SK-N-SH (cell line): ENCODE results near the gene SPG11. TPM values are rescaled to one million over a fixed set of nuclear protein-coding genes. Genes with fewer than 3 reads are reported as not detected.

Source experiments
- CTCF ChIA-PET: fragments of 300-600, 350-600 bp; formaldehyde crosslinking; extraction: SDS; loops from one replicate; lab custom pipeline; 2021; lab: Yijun Ruan, JAX
- POLR2A ChIA-PET: fragments of 350-600 bp; sonication (Branson Sonifier 250); formaldehyde crosslinking; extraction: SDS; loops from one replicate; lab custom pipeline; 2020; ENCODE audit warnings: antibody characterized with exemption, inconsistent platforms; lab: Yijun Ruan, JAX
- DNase-seq: peaks from one replicate; pipeline ENCODE4 v3.0.0; 2012
- H2AFZ ChIP-seq: fragments of 200-600 bp; sonication (generic); 2 replicates; pipeline ENCODE4 v1.8.1; 2016; ENCODE audit warnings: antibody characterized with exemption, mild to moderate bottlenecking, low read depth
- H3F3A ChIP-seq: fragments of 200-600 bp; sonication (generic); replicated peaks from 2 replicates; pipeline ENCODE3; 2016; ENCODE audit warnings: antibody characterized with exemption, mild to moderate bottlenecking; ENCODE audit not compliant: insufficient read depth
- H3K27ac ChIP-seq, 2 experiments: fragments of 200-500 bp in 1 of 2; fragments of 200-600 bp in 1 of 2; sonication (Bioruptor generic) in 1 of 2; sonication (generic), shearing (Covaris generic) in 1 of 2; 2 replicates each; pipeline versions ENCODE4 v1.5.1 to v1.6.1; 2014 to 2016; ENCODE audit warnings: low read depth in 2 of 2, inconsistent platforms in 1 of 2, low read length in 1 of 2, mild to moderate bottlenecking in 1 of 2, mixed read lengths in 1 of 2
- H3K27me3 ChIP-seq: fragments of 200-600 bp; sonication (generic), shearing (Covaris generic); 2 replicates; pipeline ENCODE4 v1.6.1; 2016; ENCODE audit warnings: mixed run types; ENCODE audit not compliant: insufficient read depth
- H3K36me3 ChIP-seq, 2 experiments: fragments of 200-500 bp in 1 of 2; fragments of 200-600 bp in 1 of 2; sonication (Bioruptor generic) in 1 of 2; sonication (generic) in 1 of 2; replicated peaks in 1 of 2; 2 replicates each; pipeline versions ENCODE3 to v1.5.1; 2014 to 2016; ENCODE audit warnings: low read length in 1 of 2, mild to moderate bottlenecking in 1 of 2; ENCODE audit not compliant: insufficient read depth in 2 of 2, control insufficient read depth in 1 of 2
- H3K4me1 ChIP-seq, 2 experiments: fragments of 200-500 bp in 1 of 2; fragments of 200-600 bp in 1 of 2; sonication (Bioruptor generic) in 1 of 2; sonication (generic), shearing (Covaris generic) in 1 of 2; 2 replicates each; pipeline versions ENCODE4 v1.5.1 to v1.6.1; 2014 to 2016; ENCODE audit warnings: low read depth in 1 of 2, low read length in 1 of 2, mixed run types in 1 of 2; ENCODE audit not compliant: insufficient read depth in 2 of 2, control insufficient read depth in 1 of 2
- H3K4me2 ChIP-seq: fragments of 200-600 bp; sonication (generic), shearing (Covaris generic); 2 replicates; pipeline ENCODE4 v1.6.1; 2017; ENCODE audit warnings: mixed run types
- H3K4me3 ChIP-seq, 2 experiments: fragments of 200-500 bp in 1 of 2; fragments of 200-600 bp in 1 of 2; sonication (Bioruptor generic) in 1 of 2; sonication (generic), shearing (Covaris generic) in 1 of 2; 2 replicates each; pipeline versions ENCODE4 v1.5.1 to v1.8.1; 2014 to 2016; ENCODE audit warnings: low read depth in 2 of 2, inconsistent platforms in 1 of 2, low read length in 1 of 2, mild to moderate bottlenecking in 1 of 2, mixed read lengths in 1 of 2, moderate library complexity in 1 of 2
- H3K79me2 ChIP-seq: fragments of 200-600 bp; sonication (generic); 2 replicates; pipeline ENCODE4 v1.8.1; 2017; ENCODE audit warnings: mild to moderate bottlenecking; ENCODE audit not compliant: insufficient read depth
- H3K9ac ChIP-seq: fragments of 200-600 bp; sonication (generic); 2 replicates; pipeline ENCODE4 v1.6.1; 2017; ENCODE audit warnings: mixed run types
- H3K9me2 ChIP-seq: fragments of 200-600 bp; sonication (generic); 2 replicates; pipeline ENCODE4 v1.6.1; 2017; ENCODE audit warnings: mixed run types
- H3K9me3 ChIP-seq: fragments of 200-600 bp; sonication (generic); 2 replicates; pipeline ENCODE4 v1.6.1; 2017; ENCODE audit warnings: mixed run types, mild to moderate bottlenecking, moderate library complexity
- H4K20me1 ChIP-seq: fragments of 200-600 bp; sonication (generic); 2 replicates; pipeline ENCODE4 v1.6.1; 2017; ENCODE audit warnings: mild to moderate bottlenecking, mixed run types; ENCODE audit not compliant: insufficient read depth
- CHD2 ChIP-seq: fragments of 150-350 bp; IDR thresholded peaks from 2 replicates; pipeline ENCODE4 v1.6.1; 2018; ENCODE audit warnings: low read length; ENCODE audit not compliant: partially characterized antibody
- ELF1 ChIP-seq: IDR thresholded peaks from 2 replicates; pipeline ENCODE4 v1.4.0; 2012
- FOXM1 ChIP-seq: IDR thresholded peaks from 2 replicates; pipeline ENCODE4 v1.4.0; 2012; ENCODE audit warnings: low read depth, mild to moderate bottlenecking
- GABPA ChIP-seq: IDR thresholded peaks from 2 replicates; pipeline ENCODE4 v1.4.0; 2012; ENCODE audit warnings: low read depth, mild to moderate bottlenecking
- GATA2 ChIP-seq: sonication (generic); formaldehyde crosslinking; IDR thresholded peaks from 2 replicates; pipeline ENCODE4 v1.5.0; 2020; ENCODE audit warnings: mild to moderate bottlenecking, missing genetic modification reagents
- JUND ChIP-seq: IDR thresholded peaks from 2 replicates; pipeline ENCODE4 v1.4.0; 2012
- PBX3 ChIP-seq: IDR thresholded peaks from 2 replicates; pipeline ENCODE4; 2012
- REST ChIP-seq: IDR thresholded peaks from 2 replicates; pipeline ENCODE4 v1.6.1; 2012; ENCODE audit warnings: mild to moderate bottlenecking, low read depth, low read length, moderate library complexity
- SMC3 ChIP-seq: IDR thresholded peaks from 2 replicates; pipeline ENCODE4 v1.6.1; 2012; ENCODE audit warnings: low read depth, low read length, improper control_type of control experiment
- TCF12 ChIP-seq: IDR thresholded peaks from 2 replicates; pipeline ENCODE4 v1.4.0; 2012
- USF2 ChIP-seq: fragments of 150-350 bp; IDR thresholded peaks from 2 replicates; pipeline ENCODE4 v1.6.1; 2017; ENCODE audit warnings: antibody characterized with exemption, low read length, low read depth, borderline replicate concordance
- ZBTB33 ChIP-seq: IDR thresholded peaks from 2 replicates; pipeline ENCODE4 v1.4.0; 2012; ENCODE audit warnings: low read depth, borderline replicate concordance
- WGBS: methylation state at CpG from one replicate; pipeline ENCODE4 v1.1.6; 2017; ENCODE audit warnings: low lambda C conversion rate; 5-methylcytosine and 5-hydroxymethylcytosine counted together
- polyA plus RNA-seq, 3 experiments: library from polyadenylated mRNA; depleted of rRNA; stranded (reverse); fragments of >200 nt; gene quantifications; 2 replicates each; pipeline ENCODE4 v1.2.3, GENCODE V29; 2012

SPG11 gene
- polyA plus RNA-seq, 1 of the 3 experiments (the other 2 are of a cell fraction): 36.3 TPM

DNA sequence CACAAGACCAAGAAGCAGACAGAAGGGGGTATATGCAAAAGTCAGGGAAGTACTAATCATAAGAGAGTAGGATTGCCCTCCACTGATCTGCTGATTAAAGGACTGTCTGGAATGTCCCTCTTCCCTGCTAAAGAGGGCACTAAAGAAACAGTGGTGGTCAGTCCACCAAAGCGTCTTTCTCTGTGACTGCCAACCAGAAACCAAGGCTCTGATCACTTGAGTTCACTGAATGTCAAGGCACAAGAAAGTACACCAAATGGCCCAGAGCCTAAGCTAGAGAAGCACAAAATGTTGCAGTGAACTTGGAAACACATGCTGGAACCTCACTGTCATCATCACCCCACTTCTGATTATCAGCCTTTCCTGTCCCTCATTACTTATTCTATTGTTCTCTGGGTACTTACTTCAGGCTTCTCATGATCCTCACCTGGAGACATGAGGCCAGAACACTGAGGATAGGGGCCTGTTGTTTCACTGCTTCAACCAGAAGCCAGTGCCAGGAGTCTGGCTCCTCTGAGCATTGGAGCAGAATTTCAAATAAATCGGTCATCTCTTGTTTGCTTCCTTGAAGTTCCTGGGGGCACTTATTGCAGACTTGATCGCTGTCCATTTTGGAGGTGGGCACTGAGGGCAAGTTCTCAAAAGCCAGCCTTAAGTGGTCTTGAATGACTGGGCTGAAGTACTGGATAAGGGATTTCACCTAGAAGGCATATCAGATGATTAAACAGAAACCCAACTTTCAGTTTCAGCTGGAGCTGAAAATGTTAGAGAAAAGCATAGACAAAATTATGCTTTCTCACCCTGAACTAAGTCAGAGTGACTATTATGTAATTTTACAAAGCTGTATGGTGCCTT, 67.6 kb downstream of the SPG11 start:
- Histone ChIP-seq H3K4me1 (peaks cover 0 to 21% of the 10 kb centered on the region in 2 experiments; a peak in 1 of 4 replicates), H3F3A (peaks cover 15% of the 10 kb centered on the region), H3K36me3 (peaks cover 33 to 59% of the 10 kb centered on the region in 2 experiments), H3K79me2 (no peaks in the 10 kb centered on the region), H3K9me2 (no peaks in the 10 kb centered on the region), H3K9me3 (no peaks in the 10 kb centered on the region), H3K4me2 (no peak overlapping the region), H3K4me3 (no peak overlapping the region), H3K27ac (no peak overlapping the region; a peak in 1 of 4 replicates)
- ChIA-PET CTCF (interaction anchor here (1.0 to 3.9 kb wide), 3 partner anchors 15 to 46 kb away, joined by 3 to 23 read pairs (median 3); no protein-coding TSS in a partner anchor), POLR2A (no interaction called here)
- 93% methylated on average over 3 of the region's 3 CpGs for WGBS
- DNase-seq: no peak
- no peak for TF ChIP-seq ZBTB33
- no peak for TF ChIP-seq GABPA
- no peak for TF ChIP-seq SMC3
- TF ChIP-seq, all 33 proteins: peak for 0
- Histone ChIP-seq H4K20me1 (no peaks in the 10 kb centered on the region), H2AFZ (no peak overlapping the region), H3K27me3 (no peaks in the 10 kb centered on the region), H3K9ac (no peak overlapping the region)

DNA sequence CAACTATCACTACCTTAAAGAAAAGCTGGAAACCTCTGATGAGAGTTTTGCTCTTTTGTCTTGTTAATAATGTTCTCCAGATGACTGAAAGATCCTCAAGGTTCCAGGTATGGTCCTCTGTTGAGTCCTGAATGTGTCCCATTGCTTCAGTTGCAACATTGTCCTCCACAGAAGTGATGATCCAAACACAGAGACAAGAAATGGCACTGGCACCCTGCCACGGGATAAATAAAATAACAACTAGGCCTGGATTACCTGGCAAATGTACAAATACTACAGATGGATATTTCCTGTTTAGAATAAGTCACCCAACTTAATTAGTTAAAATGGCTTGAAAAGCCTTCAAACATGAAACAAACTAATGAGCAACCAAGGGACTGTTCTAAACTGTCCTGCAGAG, 68.2 kb downstream of the SPG11 start:
- WGBS: 90% methylated on average over 1 of the region's 1 CpG
- CTCF ChIA-PET: interaction anchor here (1.5 kb wide), 1 partner anchor 15 kb away, joined by 3 read pairs; no protein-coding TSS in a partner anchor

More for the DNA sequence above, 68.2 kb downstream of the SPG11 start:
- H4K20me1 ChIP-seq: no peaks in the 10 kb centered on the region
- peaks cover 15% of the 10 kb centered on the region for H3F3A ChIP-seq
- no peak overlapping the region for H3K4me2 ChIP-seq
- H3K4me1 ChIP-seq: peaks cover 0 to 21% of the 10 kb centered on the region in 2 experiments; a peak in 1 of 4 replicates
- no peaks in the 10 kb centered on the region for H3K79me2 ChIP-seq
- POLR2A ChIA-PET: no interaction called here
- H3K27ac ChIP-seq: no peak overlapping the region; a peak in 1 of 4 replicates
- H3K27me3 ChIP-seq: no peaks in the 10 kb centered on the region
- no peak overlapping the region for H3K4me3 ChIP-seq
- peaks cover 39 to 65% of the 10 kb centered on the region in 2 experiments for H3K36me3 ChIP-seq
- TF ChIP-seq GATA2 (CRISPR knock-in tag) (no peak), PBX3 (no peak), FOXM1 (no peak), USF2 (no peak), REST (no peak), ELF1 (no peak), CHD2 (no peak), JUND (no peak), TCF12 (no peak)
- H2AFZ ChIP-seq: no peak overlapping the region
- H3K9me3 ChIP-seq: no peaks in the 10 kb centered on the region
- H3K9me2 ChIP-seq: no peaks in the 10 kb centered on the region
- DNase-seq: no peak
- no peak overlapping the region for H3K9ac ChIP-seq
